ENCODE results near the gene RPS14.

RPS14 gene

GRCh38 chr5:150412319-150413175 lies 37.0 kb downstream of the RPS14 start, which contains the start of gene CD74:
Gene CD74, minus strand, starts transcription at chr5:150412910. Its CDS starts 161 bp downstream, at chr5:150412749.
- DNase-seq = peak; percentile 52 to 79

GRCh38 chr5:150411245-150411979 lies 38.1 kb downstream of the RPS14 start:
- peak; percentile 21 to 27 for DNase-seq

- DNase-seq = peak; percentile 95
These were observed 38.9 kb downstream of the RPS14 start for GRCh38 chr5:150410524-150411244.

- peak; percentile 75 to 77 for DNase-seq
These were observed 39.7 kb downstream of the RPS14 start for GRCh38 chr5:150409638-150410523.

GRCh38 chr5:150408231-150408943 lies 41.2 kb downstream of the RPS14 start:
- no peak for DNase-seq

- no peak for DNase-seq
These were observed 42.3 kb downstream of the RPS14 start for GRCh38 chr5:150407096-150407720.

- DNase-seq = no peak
These were observed 42.8 kb downstream of the RPS14 start for GRCh38 chr5:150406723-150407095.

GRCh38 chr5:150406103-150406722 lies 43.3 kb downstream of the RPS14 start:
- DNase-seq = no peak

- no peak for DNase-seq
These were observed 44.4 kb downstream of the RPS14 start for GRCh38 chr5:150404941-150405816.

GRCh38 chr5:150404535-150404934 lies 45.0 kb downstream of the RPS14 start:
- DNase-seq = no peak

GRCh38 chr5:150404121-150404520 lies 45.4 kb downstream of the RPS14 start:
- DNase-seq = no peak

GRCh38 chr5:150402901-150403342 lies 46.6 kb downstream of the RPS14 start:
- no peak for DNase-seq

- DNase-seq = no peak
These were observed 47.2 kb downstream of the RPS14 start for GRCh38 chr5:150402229-150402773.

GRCh38 chr5:150401376-150402228 lies 47.9 kb downstream of the RPS14 start:
- DNase-seq = no peak

GRCh38 chr5:150401076-150401375 lies 48.5 kb downstream of the RPS14 start:
- no peak for DNase-seq

- DNase-seq = no peak
These were observed 49.0 kb downstream of the RPS14 start for GRCh38 chr5:150400316-150401075.

- no peak for DNase-seq
These were observed 49.9 kb downstream of the RPS14 start for GRCh38 chr5:150399524-150400211.
